Fibroblast of lung (primary cell): ENCODE data around the gene KATNBL1. TPM values are rescaled to one million over a fixed set of nuclear protein-coding genes. Genes with fewer than 3 reads are reported as not detected.

ENCODE experiments used
- DNase-seq, 2 donors: peaks; one replicate each; pipeline versions ENCODE4 v3.0.0 to v3.0.0-alpha.2; 2010; ENCODE audit warnings: low read depth in 2 of 2
- H2AFZ ChIP-seq: 2 replicates; pipeline ENCODE4 v1.5.1; 2012; ENCODE audit warnings: low read length, control low read depth, inconsistent platforms
- H3K27ac ChIP-seq: 2 replicates; pipeline ENCODE4 v1.5.1; 2011; ENCODE audit warnings: low read length, control low read depth; ENCODE audit not compliant: insufficient read depth
- H3K27me3 ChIP-seq: 2 replicates; pipeline ENCODE4 v1.5.1; 2011; ENCODE audit warnings: mild to moderate bottlenecking, low read length; ENCODE audit not compliant: control insufficient read depth, insufficient read depth
- H3K36me3 ChIP-seq: 2 replicates; pipeline ENCODE4 v1.5.1; 2011; ENCODE audit warnings: low read length; ENCODE audit not compliant: control insufficient read depth, insufficient read depth
- H3K4me1 ChIP-seq: 2 replicates; pipeline ENCODE4 v1.5.1; 2011; ENCODE audit warnings: low read length; ENCODE audit not compliant: control insufficient read depth, insufficient read depth; ENCODE audit errors: extremely low read depth
- H3K4me2 ChIP-seq: 2 replicates; pipeline ENCODE4 v1.5.1; 2011; ENCODE audit warnings: low read length, control low read depth; ENCODE audit not compliant: insufficient read depth; ENCODE audit errors: extremely low read depth
- H3K4me3 ChIP-seq, 4 experiments: fragments of 200-600 bp in 1 of 4; sonication (generic) in 1 of 4; replicated peaks in 1 of 4; 2 replicates each; pipeline ENCODE4 v1.5.1; 2011 to 2016; ENCODE audit warnings: low read length in 4 of 4, low read depth in 3 of 4, mild to moderate bottlenecking in 3 of 4, control low read depth in 2 of 4, inconsistent platforms in 1 of 4, mixed read lengths in 1 of 4; ENCODE audit not compliant: insufficient read depth in 1 of 4; ENCODE audit errors: control extremely low read depth in 1 of 4
- H3K79me2 ChIP-seq: 2 replicates; pipeline ENCODE4 v1.5.1; 2012; ENCODE audit warnings: mild to moderate bottlenecking, low read length, inconsistent platforms; ENCODE audit not compliant: control insufficient read depth, insufficient read depth
- H3K9ac ChIP-seq: 2 replicates; pipeline ENCODE4 v1.5.1; 2011; ENCODE audit warnings: mild to moderate bottlenecking, low read length, control low read depth; ENCODE audit not compliant: insufficient read depth
- H3K9me3 ChIP-seq: 2 replicates; pipeline ENCODE4 v1.5.1; 2012; ENCODE audit warnings: low read depth, low read length; ENCODE audit not compliant: control insufficient read depth, insufficient read depth
- H4K20me1 ChIP-seq: 2 replicates; pipeline ENCODE4 v1.5.1; 2011; ENCODE audit warnings: low read length; ENCODE audit not compliant: control insufficient read depth, insufficient read depth; ENCODE audit errors: extremely low read depth
- EZH2 ChIP-seq: IDR thresholded peaks from 2 replicates; pipeline ENCODE4 v1.5.1; 2012; ENCODE audit warnings: low read length, control low read depth, mild to moderate bottlenecking; ENCODE audit errors: missing control alignments
- polyA plus RNA-seq, 2 donors: library from polyadenylated mRNA; depleted of rRNA in 1 of 2; stranded (reverse) in 1 of 2; unstranded in 1 of 2; fragments of >200 nt; gene quantifications; 2 replicates each; pipeline ENCODE4 v1.2.1, GENCODE V29; 2011 to 2012; ENCODE audit warnings: missing spikeins in 1 of 2
- total RNA-seq: library from RNA; depleted of rRNA; stranded (reverse); fragments of >200 nt; gene quantifications from 2 replicates; pipeline ENCODE4 v1.2.1, GENCODE V29; 2014
- TF ChIP-seq, protein P1 (sequence below), 2 donors: IDR thresholded peaks in 1 of 2; conservative IDR thresholded peaks in 1 of 2; 1 replicate in 1 of 2; 2 replicates in 1 of 2; pipeline ENCODE4 v1.5.1; 2011 to 2012; ENCODE audit warnings: low read length in 2 of 2, control low read depth in 1 of 2, inconsistent platforms in 1 of 2, low read depth in 1 of 2, mild to moderate bottlenecking in 1 of 2

Gene KATNBL1
- total and polyA plus RNA-seq, 2 donors (not counting 1 experiment from before 2014, with no cell fraction given) = 26.4 to 35.0 TPM

DNA sequence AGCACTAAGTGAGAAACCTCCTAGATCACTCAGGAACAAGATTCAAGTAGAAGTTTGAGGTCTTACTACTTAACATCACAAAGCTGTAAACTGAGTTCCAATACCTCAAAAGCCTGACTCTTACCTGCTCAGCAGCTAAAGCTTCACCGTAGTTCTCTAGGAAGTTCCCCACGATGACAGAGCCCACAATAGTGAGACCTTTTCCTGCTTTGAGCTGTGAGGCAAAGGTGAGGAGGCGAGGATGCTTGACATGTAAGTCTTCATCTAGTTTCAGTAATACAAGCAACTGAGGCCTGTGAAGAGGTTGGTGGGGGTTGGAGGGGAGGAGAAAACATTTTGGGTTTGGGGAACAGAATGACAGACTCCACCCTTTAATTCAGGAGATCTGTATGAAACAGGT, 30.6 kb upstream of the KATNBL1 start:
- H3K4me3 ChIP-seq = no peak overlapping the region
- H3K79me2 ChIP-seq = no peaks in the 10 kb centered on the region
- no peak overlapping the region for H3K4me2 ChIP-seq
- no peaks in the 10 kb centered on the region for H3K9me3 ChIP-seq
- no peak for TF ChIP-seq EZH2
- TF ChIP-seq, protein P1, sequence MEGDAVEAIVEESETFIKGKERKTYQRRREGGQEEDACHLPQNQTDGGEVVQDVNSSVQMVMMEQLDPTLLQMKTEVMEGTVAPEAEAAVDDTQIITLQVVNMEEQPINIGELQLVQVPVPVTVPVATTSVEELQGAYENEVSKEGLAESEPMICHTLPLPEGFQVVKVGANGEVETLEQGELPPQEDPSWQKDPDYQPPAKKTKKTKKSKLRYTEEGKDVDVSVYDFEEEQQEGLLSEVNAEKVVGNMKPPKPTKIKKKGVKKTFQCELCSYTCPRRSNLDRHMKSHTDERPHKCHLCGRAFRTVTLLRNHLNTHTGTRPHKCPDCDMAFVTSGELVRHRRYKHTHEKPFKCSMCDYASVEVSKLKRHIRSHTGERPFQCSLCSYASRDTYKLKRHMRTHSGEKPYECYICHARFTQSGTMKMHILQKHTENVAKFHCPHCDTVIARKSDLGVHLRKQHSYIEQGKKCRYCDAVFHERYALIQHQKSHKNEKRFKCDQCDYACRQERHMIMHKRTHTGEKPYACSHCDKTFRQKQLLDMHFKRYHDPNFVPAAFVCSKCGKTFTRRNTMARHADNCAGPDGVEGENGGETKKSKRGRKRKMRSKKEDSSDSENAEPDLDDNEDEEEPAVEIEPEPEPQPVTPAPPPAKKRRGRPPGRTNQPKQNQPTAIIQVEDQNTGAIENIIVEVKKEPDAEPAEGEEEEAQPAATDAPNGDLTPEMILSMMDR (conservative IDR thresholded peaks at IDR 0.05 in 1 of 2, IDR thresholded peaks at IDR 0.05 in 1 of 2; ENCODE audit: low read depth in 1 of 2, low read length in 2 of 2) = no peak
- H3K4me1 ChIP-seq = peaks cover 6% of the 10 kb centered on the region
- no peak for DNase-seq
- no peak overlapping the region for H3K9ac ChIP-seq
- no peaks in the 10 kb centered on the region for H3K27me3 ChIP-seq
- no peaks in the 10 kb centered on the region for H3K36me3 ChIP-seq
- no peaks in the 10 kb centered on the region for H4K20me1 ChIP-seq
- H2AFZ ChIP-seq = no peak overlapping the region
- no peak overlapping the region for H3K27ac ChIP-seq

DNA sequence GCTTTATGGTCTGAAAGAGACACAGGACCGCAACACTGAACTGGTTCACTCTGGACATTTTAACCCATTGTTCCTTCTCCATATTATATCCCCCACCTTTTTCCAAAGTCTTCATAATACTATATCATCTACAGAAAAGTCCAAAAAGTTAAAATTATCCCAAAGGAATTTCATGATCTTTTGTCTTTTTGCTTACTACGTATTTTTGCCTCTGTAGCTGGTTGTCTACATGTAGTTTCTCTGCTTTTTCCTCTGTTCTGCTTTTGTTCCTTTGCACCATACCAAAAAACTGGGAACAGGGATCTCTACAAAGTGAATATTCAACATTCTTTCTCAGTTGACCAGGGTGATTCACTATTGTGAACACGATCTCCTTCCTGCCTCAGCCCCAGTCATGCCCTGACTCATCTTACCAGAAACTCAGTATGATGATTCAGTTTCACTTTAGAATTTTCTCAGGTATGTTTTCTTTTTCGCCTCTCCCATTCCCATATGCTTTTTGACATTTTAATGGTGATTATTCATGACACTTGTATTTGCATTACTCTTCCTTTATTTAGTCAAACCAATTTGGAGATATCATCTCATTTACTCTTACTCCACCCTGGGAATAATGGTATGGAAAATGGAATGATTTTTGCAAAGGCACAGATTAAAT, 29.4 kb upstream of the KATNBL1 start:
- peaks cover 2% of the 10 kb centered on the region for H3K36me3 ChIP-seq
- H3K4me2 ChIP-seq = peak overlapping the region; percentile 81
- DNase-seq = peak; percentile 74 to 93
- peaks cover 6% of the 10 kb centered on the region for H3K4me1 ChIP-seq
- no peaks in the 10 kb centered on the region for H3K27me3 ChIP-seq
- no peak overlapping the region for H3K9ac ChIP-seq
- no peaks in the 10 kb centered on the region for H3K79me2 ChIP-seq
- TF ChIP-seq, protein P1 (conservative IDR thresholded peaks at IDR 0.05 in 1 of 2, IDR thresholded peaks at IDR 0.05 in 1 of 2; ENCODE audit: low read depth in 1 of 2, low read length in 2 of 2) = no peak
- TF ChIP-seq EZH2 = no peak
- no peak overlapping the region for H2AFZ ChIP-seq
- no peaks in the 10 kb centered on the region for H4K20me1 ChIP-seq
- no peaks in the 10 kb centered on the region for H3K9me3 ChIP-seq
- H3K27ac ChIP-seq = peak overlapping the region; percentile 84
- peak overlapping the region in 2 of 4 experiments; percentile 29 to 35 for H3K4me3 ChIP-seq

DNA sequence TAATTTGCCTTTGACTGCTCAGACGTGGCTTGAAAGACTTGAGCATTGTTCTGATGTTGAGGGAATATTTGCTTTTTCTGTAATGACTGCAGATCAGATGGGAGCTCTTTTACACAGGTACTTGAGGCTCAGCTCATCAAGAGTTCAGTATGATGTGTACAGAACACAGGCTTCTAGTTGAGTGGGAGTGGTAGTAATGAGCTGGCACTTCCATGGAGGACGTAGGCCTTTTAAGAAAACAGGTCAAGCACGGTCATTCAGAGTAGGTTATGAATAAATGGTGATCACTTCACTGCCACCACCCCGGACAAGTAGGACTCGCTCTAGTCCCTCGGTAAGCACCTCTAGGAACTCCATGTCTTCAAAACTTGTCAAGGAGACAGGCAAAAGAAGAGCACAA, 23.7 kb upstream of the KATNBL1 start:
- no peaks in the 10 kb centered on the region for H3K79me2 ChIP-seq
- no peak for DNase-seq
- no peak overlapping the region for H3K9ac ChIP-seq
- no peaks in the 10 kb centered on the region for H3K27me3 ChIP-seq
- H4K20me1 ChIP-seq = no peaks in the 10 kb centered on the region
- no peak overlapping the region for H3K4me3 ChIP-seq
- no peaks in the 10 kb centered on the region for H3K4me1 ChIP-seq
- no peak overlapping the region for H2AFZ ChIP-seq
- H3K36me3 ChIP-seq = peaks cover 3% of the 10 kb centered on the region
- H3K4me2 ChIP-seq = no peak overlapping the region
- H3K9me3 ChIP-seq = no peaks in the 10 kb centered on the region
- no peak for TF ChIP-seq EZH2
- TF ChIP-seq, protein P1 (conservative IDR thresholded peaks at IDR 0.05 in 1 of 2, IDR thresholded peaks at IDR 0.05 in 1 of 2; ENCODE audit: low read depth in 1 of 2, low read length in 2 of 2) = no peak
- no peak overlapping the region for H3K27ac ChIP-seq
